Endothelial cell of umbilical vein (primary cell): Measurements from ENCODE around the gene SSUH2. TPM values are rescaled to one million over a fixed set of nuclear protein-coding genes. Genes with fewer than 3 reads are reported as not detected.

Experiments used
- BruUV-seq: library from RNA; stranded (reverse); fragments of 400-500 nt; replicated peaks from 2 replicates; lab custom pipeline; 2021; lab: Mats Ljungman, UMichigan
- CTCF ChIA-PET: fragments of 300-600, 350-600 bp; sonication (Branson Sonifier 250); formaldehyde crosslinking; loops from one replicate; lab custom pipeline; 2021; ENCODE audit warnings: antibody characterized with exemption, inconsistent platforms; lab: Charles Lee
- POLR2A ChIA-PET: fragments of 300-600, 350-600 bp; sonication (Branson Sonifier 250); formaldehyde crosslinking; loops from one replicate; lab custom pipeline; 2021; ENCODE audit warnings: antibody characterized with exemption, inconsistent platforms; lab: Charles Lee
- DNase-seq: peaks from one replicate; pipeline ENCODE4 v3.0.0-alpha.2; 2011; ENCODE audit warnings: low read depth, low spot score
- FAIRE-seq: peaks from 2 replicates; lab custom pipeline; 2011; peaks lifted over from hg19 to GRCh38; lab: Jason Lieb, UNC
- H2AFZ ChIP-seq: 2 replicates; pipeline ENCODE4 v1.6.0; 2012; ENCODE audit warnings: low read depth, low read length, control low read depth, inconsistent platforms
- H3K27ac ChIP-seq: 2 replicates; pipeline ENCODE4 v1.5.1; 2011; ENCODE audit warnings: low read depth, mild to moderate bottlenecking, control low read depth, low read length, moderate library complexity; ENCODE audit not compliant: insufficient read depth
- H3K27me3 ChIP-seq, 2 experiments: 2 replicates each; pipeline versions ENCODE4 v1.6.0 to v1.6.1; 2011; ENCODE audit warnings: low read length in 2 of 2, mixed read lengths in 1 of 2; ENCODE audit not compliant: control insufficient read depth in 2 of 2, insufficient read depth in 2 of 2
- H3K36me3 ChIP-seq, 2 experiments: 2 replicates in 1 of 2; 3 replicates in 1 of 2; pipeline ENCODE4 v1.5.1; 2011; ENCODE audit warnings: low read length in 2 of 2, mild to moderate bottlenecking in 1 of 2, moderate library complexity in 1 of 2; ENCODE audit not compliant: control insufficient read depth in 2 of 2, insufficient read depth in 2 of 2; ENCODE audit errors: extremely low read depth in 1 of 2
- H3K4me1 ChIP-seq: 3 replicates; pipeline ENCODE4 v1.5.1; 2011; ENCODE audit warnings: mild to moderate bottlenecking, low read length; ENCODE audit not compliant: control insufficient read depth, insufficient read depth; ENCODE audit errors: extremely low read depth
- H3K4me2 ChIP-seq: 2 replicates; pipeline ENCODE4 v1.6.1; 2011; ENCODE audit warnings: low read length, control low read depth, mixed read lengths; ENCODE audit not compliant: insufficient read depth
- H3K4me3 ChIP-seq, 3 experiments: fragments of 200-600 bp in 1 of 3; sonication (generic), shearing (Covaris generic) in 1 of 3; replicated peaks in 1 of 3; 2 replicates each; pipeline ENCODE4 v1.5.1; 2011 to 2016; ENCODE audit warnings: control low read depth in 3 of 3, low read length in 3 of 3, mild to moderate bottlenecking in 2 of 3, inconsistent platforms in 1 of 3, low read depth in 1 of 3, moderate library complexity in 1 of 3; ENCODE audit not compliant: insufficient read depth in 1 of 3
- H3K79me2 ChIP-seq: 2 replicates; pipeline ENCODE4 v1.6.0; 2012; ENCODE audit warnings: low read length, inconsistent platforms; ENCODE audit not compliant: control insufficient read depth, insufficient read depth
- H3K9ac ChIP-seq: replicated peaks from 2 replicates; pipeline ENCODE3; 2011; ENCODE audit warnings: low read length, control low read depth; ENCODE audit not compliant: insufficient read depth; ENCODE audit errors: extremely low read depth
- H3K9me1 ChIP-seq: replicated peaks from 3 replicates; pipeline ENCODE4 v1.6.0; 2011; ENCODE audit warnings: mild to moderate bottlenecking, low read length; ENCODE audit not compliant: control insufficient read depth, insufficient read depth; ENCODE audit errors: extremely low read depth
- H3K9me3 ChIP-seq: replicated peaks from 2 replicates; pipeline ENCODE4 v1.5.1; 2012; ENCODE audit warnings: low read length, inconsistent platforms; ENCODE audit not compliant: control insufficient read depth, insufficient read depth
- H4K20me1 ChIP-seq: replicated peaks from 2 replicates; pipeline ENCODE3; 2011; ENCODE audit warnings: mild to moderate bottlenecking, low read length; ENCODE audit not compliant: control insufficient read depth, insufficient read depth; ENCODE audit errors: extremely low read depth
- CTCF ChIP-seq, 2 donors: IDR thresholded peaks; 1 replicate in 1 of 2; 2 replicates in 1 of 2; pipeline ENCODE4 v1.5.1; 2011; ENCODE audit warnings: low read length in 2 of 2, mild to moderate bottlenecking in 2 of 2, moderate library complexity in 2 of 2, control low read depth in 1 of 2, inconsistent platforms in 1 of 2, low read depth in 1 of 2; ENCODE audit not compliant: insufficient read depth in 1 of 2; ENCODE audit errors: extremely low read depth in 1 of 2
- EZH2 ChIP-seq: IDR thresholded peaks from 2 replicates; pipeline ENCODE4 v1.6.1; 2012; ENCODE audit warnings: borderline replicate concordance, low read depth, mild to moderate bottlenecking, moderate library complexity, low read length, inconsistent platforms; ENCODE audit not compliant: severe bottlenecking
- FOS ChIP-seq: IDR thresholded peaks from 2 replicates; pipeline ENCODE4 v1.6.1; 2011; ENCODE audit warnings: mild to moderate bottlenecking, low read length, moderate library complexity, borderline replicate concordance; ENCODE audit not compliant: insufficient read depth
- GATA2 ChIP-seq: IDR thresholded peaks from 2 replicates; pipeline ENCODE4 v1.7.0; 2011; ENCODE audit warnings: low read depth, mild to moderate bottlenecking, moderate library complexity, mixed read lengths, low read length; ENCODE audit not compliant: insufficient read length, insufficient read depth
- JUN ChIP-seq: IDR thresholded peaks from 2 replicates; pipeline ENCODE4 v1.6.1; 2011; ENCODE audit warnings: borderline replicate concordance, low read depth; ENCODE audit not compliant: insufficient read length, insufficient read depth
- MYC ChIP-seq: IDR thresholded peaks from one replicate; pipeline ENCODE4 v1.6.1; 2011; ENCODE audit warnings: mild to moderate bottlenecking, low read depth, low read length
- POLR2A ChIP-seq: IDR thresholded peaks from 2 replicates; pipeline ENCODE4 v1.6.1; 2012; ENCODE audit warnings: low read depth, mild to moderate bottlenecking, control low read depth, low read length
- POLR2AphosphoS5 ChIP-seq: IDR thresholded peaks from 2 replicates; pipeline ENCODE4 v1.6.1; 2012; ENCODE audit warnings: low read depth, mild to moderate bottlenecking, control low read depth, low read length, moderate library complexity; ENCODE audit not compliant: insufficient read depth
- dilution Hi-C: fragments of 300-500 bp; cut with MboI; formaldehyde crosslinking; loops from one replicate; pipeline ENCODE4 v1.15.0; 2019; ENCODE audit warnings: low sequenced_read_pairs; ENCODE audit not compliant: extremely low pct_ligation_motif_present
- intact Hi-C: fragments of 100-400 bp; cut with micrococcal nuclease; formaldehyde crosslinking; loops from one replicate; pipeline ENCODE4 v1.10.0; 2022
- polyA plus RNA-seq, 4 experiments: library from polyadenylated mRNA; depleted of rRNA in 3 of 4; stranded (reverse) in 3 of 4; unstranded in 1 of 4; fragments of >200 nt; gene quantifications; 2 replicates each; pipeline versions ENCODE4 v1.2.1 to v1.2.3, GENCODE V29; 2011 to 2012; ENCODE audit warnings: missing spikeins in 1 of 4
- total RNA-seq: library from RNA; stranded (reverse); gene quantifications from 2 replicates; pipeline ENCODE4 v1.2.3, GENCODE V29; 2021

The SSUH2 gene
- total and polyA plus RNA-seq, 2 donors (not counting 3 experiments of a cell fraction or from before 2014, with no cell fraction given) = 0.44 TPM; not detected in 1

- H3K9me3 ChIP-seq = no peaks in the 10 kb centered on the region
- H3K79me2 ChIP-seq = no peaks in the 10 kb centered on the region
- H3K4me1 ChIP-seq = peaks cover 8% of the 10 kb centered on the region
- CTCF ChIA-PET = no interaction called here
- no peaks in the 10 kb centered on the region for H3K9me1 ChIP-seq
- FAIRE-seq = peak; percentile 35
- no peaks in the 10 kb centered on the region for H3K36me3 ChIP-seq
- no peaks in the 10 kb centered on the region for H4K20me1 ChIP-seq
- no peak overlapping the region for H3K27ac ChIP-seq
- peaks cover 0 to 3% of the 10 kb centered on the region in 2 experiments for H3K27me3 ChIP-seq
- no peak overlapping the region for H3K4me3 ChIP-seq
- no peak overlapping the region for H3K9ac ChIP-seq
- no TSS peak for BruUV-seq
- H2AFZ ChIP-seq = no peak overlapping the region
- dilution Hi-C loops (no loop called here), intact Hi-C loops (loop anchor here (5.0 to 10.0 kb wide), 2 partner anchors 107 to 304 kb away; partner anchors contain the start of genes OXTR and RAD18)
- POLR2A ChIA-PET = no interaction called here
- TF ChIP-seq FOS (no peak), GATA2 (no peak), EZH2 (no peak), POLR2A (no peak), MYC (no peak), CTCF (IDR thresholded peaks at IDR 0.05; ENCODE audit: extremely low read depth in 1 of 2, insufficient read depth in 1 of 2, low read depth in 1 of 2, low read length in 2 of 2) (no peak), JUN (no peak), POLR2AphosphoS5 (no peak)
- H3K4me2 ChIP-seq = no peak overlapping the region
- DNase-seq = peak; percentile 63
These were observed 15.8 kb upstream of the SSUH2 start for GRCh38 chr3:8660175-8661118.
